Measurements from ENCODE around the gene NRXN2.

NRXN2 gene

GRCh38 chr11:64632237-64632636 lies 90.8 kb downstream of the NRXN2 start:
- no peak for DNase-seq (ENCODE audit: low read depth in 1 of 2, low spot score in 1 of 2)

- DNase-seq (ENCODE audit: low read depth in 1 of 2, low spot score in 1 of 2): no peak
These were observed 91.3 kb downstream of the NRXN2 start for GRCh38 chr11:64631675-64632074.

- no peak for DNase-seq (ENCODE audit: low read depth in 1 of 2, low spot score in 1 of 2)
These were observed 93.0 kb downstream of the NRXN2 start for GRCh38 chr11:64629796-64630562.

- DNase-seq (ENCODE audit: low read depth in 1 of 2, low spot score in 1 of 2): no peak
These were observed 93.9 kb downstream of the NRXN2 start for GRCh38 chr11:64629103-64629502.

- DNase-seq (ENCODE audit: low read depth in 1 of 2, low spot score in 1 of 2): no peak
These were observed 94.4 kb downstream of the NRXN2 start for GRCh38 chr11:64628596-64628995.

GRCh38 chr11:64627371-64627770 lies 95.6 kb downstream of the NRXN2 start:
- DNase-seq (ENCODE audit: low read depth in 1 of 2, low spot score in 1 of 2): no peak

GRCh38 chr11:64626637-64627036 lies 96.4 kb downstream of the NRXN2 start:
- no peak for DNase-seq (ENCODE audit: low read depth in 1 of 2, low spot score in 1 of 2)

- no peak for DNase-seq (ENCODE audit: low read depth in 1 of 2, low spot score in 1 of 2)
These were observed 98.0 kb downstream of the NRXN2 start for GRCh38 chr11:64624883-64625481.

- no peak for DNase-seq (ENCODE audit: low read depth in 1 of 2, low spot score in 1 of 2)
These were observed 100.3 kb downstream of the NRXN2 start for GRCh38 chr11:64622681-64623080.

GRCh38 chr11:64621283-64622019 lies 101.5 kb downstream of the NRXN2 start:
- DNase-seq (ENCODE audit: low read depth in 1 of 2, low spot score in 1 of 2): no peak

GRCh38 chr11:64620381-64620971 lies 102.5 kb downstream of the NRXN2 start:
- no peak for DNase-seq (ENCODE audit: low read depth in 1 of 2, low spot score in 1 of 2)

GRCh38 chr11:64619811-64620380 lies 103.1 kb downstream of the NRXN2 start:
- DNase-seq (ENCODE audit: low read depth in 1 of 2, low spot score in 1 of 2): no peak

- DNase-seq (ENCODE audit: low read depth in 1 of 2, low spot score in 1 of 2): no peak
These were observed 103.8 kb downstream of the NRXN2 start for GRCh38 chr11:64619196-64619595.

GRCh38 chr11:64616817-64617216 lies 106.2 kb downstream of the NRXN2 start:
- no peak for DNase-seq (ENCODE audit: low read depth in 1 of 2, low spot score in 1 of 2)

- no peak for DNase-seq (ENCODE audit: low read depth in 1 of 2, low spot score in 1 of 2)
These were observed 108.1 kb downstream of the NRXN2 start for GRCh38 chr11:64614917-64615316.

- no peak for DNase-seq (ENCODE audit: low read depth in 1 of 2, low spot score in 1 of 2)
These were observed 109.3 kb downstream of the NRXN2 start for GRCh38 chr11:64613648-64614047.

GRCh38 chr11:64611869-64612646 lies 110.9 kb downstream of the NRXN2 start:
- DNase-seq (ENCODE audit: low read depth in 1 of 2, low spot score in 1 of 2): no peak

- no peak for DNase-seq (ENCODE audit: low read depth in 1 of 2, low spot score in 1 of 2)
These were observed 111.8 kb downstream of the NRXN2 start for GRCh38 chr11:64611176-64611575.

GRCh38 chr11:64610596-64610995 lies 112.4 kb downstream of the NRXN2 start:
- no peak for DNase-seq (ENCODE audit: low read depth in 1 of 2, low spot score in 1 of 2)

- no peak for DNase-seq (ENCODE audit: low read depth in 1 of 2, low spot score in 1 of 2)
These were observed 113.5 kb downstream of the NRXN2 start for GRCh38 chr11:64609436-64610047.
